Glomerular endothelial cell (primary cell): ENCODE measurements around the gene KIF21B. TPM values are rescaled to one million over a fixed set of nuclear protein-coding genes. Genes with fewer than 3 reads are reported as not detected.
"Not testable (repeated sequence)": the region's sequence is repeated elsewhere in the genome, so short reads cannot be mapped to it uniquely, and the experiment has no call there.

Experiments used
- DNase-seq: peaks from one replicate; pipeline ENCODE4 v3.0.0-alpha.2; 2011; ENCODE audit warnings: low read depth, low spot score; ENCODE audit errors: extremely low read depth
- total RNA-seq: library from RNA; depleted of rRNA; stranded (reverse); fragments of >200 nt; gene quantifications from 2 replicates; pipeline ENCODE4 v1.2.3, GENCODE V29; 2015

Gene KIF21B
- total RNA-seq, 1 donor from 2014 or later, result 3.8 TPM

GRCh38 chr1:200974711-200975110 lies 48.8 kb downstream of the KIF21B start:
- DNase-seq, result no peak

GRCh38 chr1:200973937-200974657 lies 49.4 kb downstream of the KIF21B start:
- DNase-seq, result no peak

- no peak for DNase-seq
Observed at GRCh38 chr1:200972985-200973742, 50.4 kb downstream of the KIF21B start.

- DNase-seq, result no peak
Observed at GRCh38 chr1:200971955-200972711, 51.4 kb downstream of the KIF21B start.

- no peak for DNase-seq
Observed at GRCh38 chr1:200971428-200971903, 52.0 kb downstream of the KIF21B start.

- no peak for DNase-seq
Observed at GRCh38 chr1:200970771-200971427, 52.6 kb downstream of the KIF21B start.

- no peak for DNase-seq
Observed at GRCh38 chr1:200969726-200970561, 53.6 kb downstream of the KIF21B start.

GRCh38 chr1:200968469-200969410 lies 54.8 kb downstream of the KIF21B start:
- DNase-seq, result no peak

GRCh38 chr1:200967693-200968468 lies 55.6 kb downstream of the KIF21B start:
- DNase-seq, result no peak

GRCh38 chr1:200966934-200967333 lies 56.6 kb downstream of the KIF21B start:
- DNase-seq, result no peak

- no peak for DNase-seq
Observed at GRCh38 chr1:200965111-200965805, 58.3 kb downstream of the KIF21B start.

- not testable (repeated sequence) for DNase-seq
Observed at GRCh38 chr1:200963888-200964287, 59.6 kb downstream of the KIF21B start.

- no peak for DNase-seq
Observed at GRCh38 chr1:200963076-200963475, 60.4 kb downstream of the KIF21B start.

- DNase-seq, result no peak
Observed at GRCh38 chr1:200962631-200963030, 60.9 kb downstream of the KIF21B start.

GRCh38 chr1:200962151-200962550 lies 61.4 kb downstream of the KIF21B start:
- not testable (repeated sequence) for DNase-seq

GRCh38 chr1:200960948-200961340 lies 62.6 kb downstream of the KIF21B start:
- no peak for DNase-seq

GRCh38 chr1:200960236-200960947 lies 63.1 kb downstream of the KIF21B start:
- DNase-seq, result no peak
